ENCODE data around the gene PLEKHM2.

The PLEKHM2 gene

DNA sequence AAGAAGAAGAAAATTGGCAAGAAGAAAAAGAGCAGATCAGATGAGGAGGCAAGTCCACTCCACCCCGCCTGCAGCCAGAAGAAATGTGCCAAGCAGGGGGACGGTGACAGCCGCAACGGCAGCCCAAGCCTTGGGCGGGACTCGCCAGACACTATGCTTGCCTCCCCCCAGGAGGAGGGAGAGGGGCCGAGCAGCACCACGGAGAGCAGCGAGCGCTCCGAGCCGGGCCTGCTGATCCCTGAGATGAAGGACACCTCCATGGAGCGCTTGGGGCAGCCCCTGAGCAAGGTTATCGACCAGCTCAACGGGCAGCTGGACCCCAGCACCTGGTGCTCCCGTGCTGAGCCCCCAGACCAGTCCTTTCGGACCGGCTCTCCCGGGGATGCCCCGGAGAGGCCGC lies 42.9 kb downstream of the PLEKHM2 start:
- DNase-seq, result no peak

GRCh38 chr1:15727424-15727823 lies 43.3 kb downstream of the PLEKHM2 start:
- no peak for DNase-seq

- DNase-seq, result no peak
Observed at GRCh38 chr1:15727866-15728534, 43.9 kb downstream of the PLEKHM2 start.

DNA sequence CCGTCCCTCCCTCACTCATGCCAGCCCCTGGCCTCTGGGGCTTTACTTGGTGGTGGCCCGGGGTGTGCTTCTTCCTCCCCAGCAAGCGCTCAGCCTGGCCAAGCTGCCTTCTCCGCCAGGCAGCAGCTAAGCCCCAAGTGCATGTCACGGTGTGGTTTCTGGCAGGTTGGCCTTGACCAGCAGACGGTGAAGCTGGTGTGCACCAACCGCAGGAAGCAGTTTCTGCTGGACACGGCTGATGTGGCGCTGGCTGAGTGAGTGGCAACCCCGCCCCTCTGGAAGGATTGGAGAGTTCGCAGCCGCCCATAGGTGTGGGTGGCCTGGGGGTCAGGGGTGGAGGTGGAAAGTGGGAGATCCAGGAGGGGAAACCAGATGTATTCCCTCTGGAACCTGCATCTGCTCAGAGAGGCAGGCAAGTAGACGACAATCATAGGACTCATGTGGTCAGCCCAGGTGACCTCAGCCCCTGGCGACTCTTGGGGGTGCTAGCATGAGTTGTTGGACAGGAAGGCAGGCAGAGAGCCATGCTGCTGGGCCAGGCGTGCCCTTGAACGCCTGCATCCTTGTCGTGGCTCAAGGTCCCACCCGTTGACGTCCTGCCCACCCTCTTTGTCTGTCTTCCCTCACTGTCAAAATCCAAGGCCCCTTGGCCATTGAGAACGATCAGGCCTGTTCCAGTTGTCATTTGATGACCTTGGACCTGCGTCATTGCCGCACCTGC lies 45.0 kb downstream of the PLEKHM2 start:
- DNase-seq, result no peak

- no peak for DNase-seq
Observed at GRCh38 chr1:15730423-15730822, 46.3 kb downstream of the PLEKHM2 start.

GRCh38 chr1:15730936-15731335 lies 46.8 kb downstream of the PLEKHM2 start:
- no peak for DNase-seq

DNA sequence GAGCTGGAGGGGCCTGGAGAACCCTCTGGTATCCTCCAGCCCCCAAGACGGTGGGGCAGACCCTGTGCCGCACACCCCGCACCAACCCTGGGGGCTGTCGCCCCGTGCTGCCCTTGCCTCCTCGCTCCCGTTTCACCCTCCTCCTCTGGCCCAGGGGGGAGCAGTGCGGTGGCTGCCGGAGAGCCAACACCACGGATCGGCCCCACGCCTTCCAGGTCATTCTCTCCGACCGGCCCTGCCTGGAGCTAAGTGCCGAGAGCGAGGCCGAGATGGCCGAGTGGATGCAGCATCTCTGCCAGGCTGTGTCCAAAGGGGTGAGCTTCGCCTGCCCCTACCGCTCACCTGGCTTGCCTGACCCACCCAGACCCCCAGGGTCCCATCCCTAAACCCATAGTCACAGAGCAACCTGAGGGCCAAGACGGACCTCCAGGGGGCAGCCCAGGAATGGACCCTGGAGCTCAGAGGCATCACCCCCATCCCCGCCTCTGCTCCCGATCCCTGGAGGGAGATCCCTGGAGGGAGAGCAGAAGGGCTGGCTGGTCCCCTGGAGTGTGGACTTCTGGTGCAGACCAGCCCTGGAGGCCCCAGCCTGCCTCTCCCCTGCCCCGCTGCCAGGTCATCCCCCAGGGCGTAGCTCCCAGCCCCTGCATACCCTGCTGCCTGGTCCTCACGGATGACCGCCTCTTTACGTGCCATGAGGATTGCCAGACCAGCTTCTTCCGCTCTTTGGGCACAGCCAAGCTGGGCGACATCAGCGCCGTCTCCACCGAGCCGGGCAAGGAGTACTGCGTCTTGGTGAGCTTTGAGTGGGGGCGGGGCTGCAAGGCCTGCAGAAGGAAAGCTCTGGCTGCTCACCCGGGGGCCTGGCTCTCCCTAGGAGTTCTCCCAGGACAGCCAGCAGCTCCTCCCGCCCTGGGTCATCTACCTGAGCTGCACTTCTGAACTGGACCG lies 47.9 kb downstream of the PLEKHM2 start:
- no peak for DNase-seq

GRCh38 chr1:15732686-15733081 lies 48.6 kb downstream of the PLEKHM2 start:
- no peak for DNase-seq

DNA sequence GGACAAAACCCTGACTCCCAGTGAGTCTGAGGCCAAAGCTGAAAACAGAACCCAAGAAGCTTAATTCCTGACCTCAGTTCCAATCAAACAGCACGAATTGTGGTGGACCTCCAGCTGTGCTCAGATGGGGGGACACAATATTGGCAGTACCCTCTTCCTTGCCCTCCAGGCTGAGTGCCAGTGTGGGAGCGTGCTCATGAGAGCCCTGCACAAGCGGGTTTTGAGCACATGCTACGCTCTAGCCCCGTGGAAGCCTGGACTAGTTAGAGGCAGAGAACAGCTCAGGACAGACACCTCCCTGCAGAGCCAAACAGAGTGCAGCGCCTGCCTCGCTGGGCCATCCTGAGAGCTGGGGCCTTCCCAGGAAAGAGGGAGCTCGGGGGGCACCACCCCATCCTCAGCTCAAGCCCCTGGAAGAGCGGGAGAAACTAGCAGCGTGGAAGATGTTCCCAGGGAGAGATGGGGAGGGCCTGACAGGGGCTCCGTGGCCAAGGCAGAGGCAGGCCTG lies 49.2 kb downstream of the PLEKHM2 start:
- no peak for DNase-seq

DNA sequence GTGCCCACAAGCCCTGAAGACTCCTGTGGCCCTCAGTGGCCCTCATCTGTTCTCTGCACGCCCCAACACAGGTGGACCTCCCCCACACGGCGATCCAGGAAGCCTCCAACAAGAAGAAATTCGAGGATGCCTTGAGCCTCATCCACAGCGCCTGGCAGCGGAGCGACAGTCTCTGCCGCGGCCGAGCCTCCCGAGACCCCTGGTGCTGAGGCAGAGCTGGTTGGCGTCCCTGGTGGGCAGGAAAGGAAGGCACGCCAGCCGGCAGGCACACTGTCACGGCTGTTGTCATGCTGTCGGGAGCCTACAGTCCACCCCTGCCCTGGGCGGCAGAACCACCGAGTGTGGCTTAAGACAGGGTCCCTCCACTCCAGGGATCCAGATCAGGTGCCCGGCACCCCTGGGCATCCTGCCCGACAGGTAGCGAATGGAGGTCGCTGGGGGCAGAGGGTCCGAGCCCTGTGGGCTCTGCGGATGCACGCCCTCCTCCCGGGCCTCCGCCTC lies 49.7 kb downstream of the PLEKHM2 start:
- DNase-seq, result no peak

- no peak for DNase-seq
Observed at GRCh38 chr1:15734296-15734695, 50.2 kb downstream of the PLEKHM2 start.

- no peak for DNase-seq
Observed at GRCh38 chr1:15734901-15735300, 50.8 kb downstream of the PLEKHM2 start.

DNA sequence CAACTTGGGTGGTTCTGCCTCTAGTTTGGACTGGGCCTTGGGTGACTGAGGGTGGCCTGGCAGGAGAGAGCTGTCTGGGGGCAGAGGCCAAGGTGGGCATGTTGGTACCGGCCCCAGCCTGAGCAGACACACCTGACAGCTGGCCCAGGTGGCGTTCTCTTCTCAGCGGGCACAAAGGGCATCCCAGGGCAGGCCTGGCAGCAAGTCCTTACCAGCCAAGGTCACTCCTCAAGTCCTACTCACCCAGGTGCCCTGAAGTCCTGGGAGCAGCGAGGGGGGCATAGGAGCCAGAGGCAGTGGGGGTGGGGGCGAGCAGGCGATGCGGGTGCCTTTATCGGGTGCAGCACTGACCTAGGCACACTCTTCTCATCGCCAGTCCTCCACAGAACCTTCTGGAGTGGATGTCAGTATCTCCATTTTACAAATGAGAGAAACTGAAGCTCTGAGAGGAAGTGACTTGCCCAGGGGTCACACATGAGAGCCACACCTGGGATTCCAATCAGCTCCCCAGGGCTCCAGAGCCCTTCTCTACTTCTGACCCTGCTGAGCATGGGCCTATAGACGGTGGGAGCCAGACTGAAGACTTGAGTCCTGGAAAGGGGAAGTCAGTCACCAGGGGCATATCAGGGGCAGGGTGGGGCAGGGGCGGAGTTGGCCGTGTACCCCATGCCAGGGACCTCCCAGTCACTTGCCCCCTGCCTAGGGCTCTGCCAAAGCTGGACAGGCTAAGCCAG lies 51.4 kb downstream of the PLEKHM2 start:
- DNase-seq, result no peak

DNA sequence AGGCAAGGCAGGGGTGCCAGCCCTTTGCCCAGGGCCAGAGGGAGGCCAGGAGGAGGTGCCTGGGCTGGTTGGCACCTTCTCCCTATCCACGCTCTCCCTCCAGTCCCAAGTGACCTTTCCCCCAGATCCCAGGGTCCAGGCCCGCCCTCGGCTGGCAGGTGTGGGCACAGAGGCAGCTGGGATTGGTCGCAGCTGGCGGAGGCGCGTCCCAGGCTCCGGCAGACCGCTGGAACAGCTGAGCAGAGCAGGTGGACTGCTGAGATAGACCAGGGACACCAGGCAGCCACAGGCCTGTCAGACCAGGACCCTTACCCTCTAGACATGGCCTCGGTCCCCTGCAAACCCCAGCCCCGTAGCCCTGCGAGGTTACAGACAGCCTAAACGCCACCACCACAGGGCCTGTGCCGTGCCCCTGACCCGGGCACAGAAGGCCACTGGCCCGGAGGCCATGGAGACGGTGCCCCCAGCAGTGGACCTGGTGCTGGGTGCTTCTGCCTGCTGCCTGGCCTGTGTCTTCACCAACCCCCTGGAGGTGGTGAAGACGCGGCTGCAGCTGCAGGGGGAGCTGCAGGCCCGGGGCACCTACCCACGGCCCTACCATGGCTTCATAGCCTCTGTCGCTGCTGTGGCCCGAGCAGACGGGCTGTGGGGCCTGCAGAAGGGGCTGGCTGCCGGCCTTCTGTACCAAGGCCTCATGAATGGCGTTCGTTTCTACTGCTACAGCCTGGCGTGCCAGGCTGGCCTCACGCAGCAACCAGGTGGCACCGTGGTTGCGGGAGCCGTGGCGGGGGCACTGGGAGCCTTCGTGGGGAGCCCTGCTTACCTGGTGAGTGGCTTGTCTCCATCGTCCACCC lies 52.1 kb downstream of the PLEKHM2 start, which contains the start of gene SLC25A34:
Gene SLC25A34, plus strand, starts transcription at position 221 of the 854 bp plus-strand sequence. Its CDS starts 228 bp downstream, at position 449.
- no peak for DNase-seq

GRCh38 chr1:15736892-15737261 lies 52.8 kb downstream of the PLEKHM2 start:
- no peak for DNase-seq

DNA sequence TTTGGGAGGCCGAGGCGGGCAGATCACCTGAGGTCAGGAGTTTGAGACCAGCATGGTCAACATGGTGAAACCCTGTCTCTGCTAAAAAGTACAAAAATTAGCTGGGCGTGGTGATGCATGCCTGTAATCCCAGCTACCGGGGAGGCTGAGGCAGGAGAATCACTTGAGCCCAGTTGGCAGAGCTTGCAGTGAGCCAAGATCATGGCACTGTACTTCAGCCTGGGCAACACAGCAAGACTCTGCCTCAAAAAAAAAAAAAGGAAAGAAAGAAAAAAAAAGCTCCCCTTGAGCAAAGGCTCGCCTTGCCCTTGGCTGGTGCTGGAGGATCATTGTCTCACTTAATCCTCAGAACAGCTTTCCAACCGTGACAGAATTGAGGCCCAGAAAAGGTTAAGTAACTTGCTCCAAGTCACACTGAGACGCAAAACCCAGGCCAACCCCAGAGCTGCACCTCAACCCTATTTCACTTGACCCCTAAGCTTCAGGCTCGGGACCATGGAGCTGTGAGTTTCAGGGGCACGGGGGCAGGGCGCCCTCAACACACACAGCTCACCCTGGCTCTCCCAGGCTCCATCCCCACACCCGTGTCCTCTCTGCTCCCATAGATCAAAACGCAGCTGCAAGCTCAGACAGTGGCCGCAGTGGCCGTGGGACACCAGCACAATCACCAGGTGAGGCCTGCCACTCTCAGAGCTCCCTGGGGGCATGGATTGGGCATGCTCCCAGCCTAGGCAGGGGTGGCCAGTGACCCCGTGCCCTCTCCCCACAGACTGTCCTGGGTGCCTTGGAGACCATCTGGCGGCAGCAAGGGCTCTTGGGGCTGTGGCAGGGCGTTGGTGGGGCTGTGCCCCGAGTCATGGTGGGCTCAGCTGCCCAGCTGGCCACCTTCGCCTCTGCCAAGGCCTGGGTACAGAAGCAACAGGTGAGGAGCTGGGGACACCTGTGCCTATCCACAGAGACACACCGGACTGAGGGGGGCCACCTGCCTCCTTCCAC lies 53.5 kb downstream of the PLEKHM2 start:
- no peak for DNase-seq

DNA sequence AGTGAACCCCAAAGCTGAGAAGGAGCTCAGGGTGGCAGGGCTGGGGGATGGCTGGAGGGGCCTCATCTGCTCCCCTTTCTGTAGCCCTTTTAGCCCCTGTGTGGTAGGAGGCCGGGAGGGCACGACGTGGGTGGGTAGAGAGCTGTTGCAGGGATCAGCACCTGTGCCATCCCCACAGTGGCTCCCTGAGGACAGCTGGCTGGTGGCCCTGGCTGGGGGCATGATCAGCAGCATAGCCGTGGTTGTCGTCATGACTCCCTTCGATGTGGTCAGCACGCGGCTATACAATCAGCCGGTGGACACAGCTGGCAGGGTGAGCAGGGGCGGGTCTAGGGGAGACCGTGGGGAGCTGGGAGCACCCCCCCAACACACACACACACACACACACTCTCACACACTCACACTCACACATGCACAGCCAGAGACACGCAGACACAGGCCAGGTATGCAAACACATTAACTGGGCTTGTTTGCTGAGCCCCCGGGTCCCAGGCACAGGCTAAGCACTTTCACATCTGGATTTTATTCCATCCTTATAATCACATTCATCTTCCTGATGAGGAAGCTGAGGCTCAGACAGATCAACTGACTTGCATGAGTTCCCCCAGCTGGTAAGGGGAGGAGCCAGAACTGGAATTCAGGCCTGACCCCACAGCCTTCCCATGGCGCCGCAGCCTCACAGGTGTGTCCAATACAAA lies 54.4 kb downstream of the PLEKHM2 start:
- no peak for DNase-seq

GRCh38 chr1:15739259-15739658 lies 55.1 kb downstream of the PLEKHM2 start:
- DNase-seq, result no peak

GRCh38 chr1:15739745-15740144 lies 55.6 kb downstream of the PLEKHM2 start:
- no peak for DNase-seq

Measured in NCI-H1417 treated with DMSO at 0.1 percent for 48 hours (cell line).